ENCODE data around the gene DSTYK.
"Not testable (repeated sequence)": the region's sequence is repeated elsewhere in the genome, so short reads cannot be mapped to it uniquely, and the experiment has no call there.

DSTYK gene

DNA sequence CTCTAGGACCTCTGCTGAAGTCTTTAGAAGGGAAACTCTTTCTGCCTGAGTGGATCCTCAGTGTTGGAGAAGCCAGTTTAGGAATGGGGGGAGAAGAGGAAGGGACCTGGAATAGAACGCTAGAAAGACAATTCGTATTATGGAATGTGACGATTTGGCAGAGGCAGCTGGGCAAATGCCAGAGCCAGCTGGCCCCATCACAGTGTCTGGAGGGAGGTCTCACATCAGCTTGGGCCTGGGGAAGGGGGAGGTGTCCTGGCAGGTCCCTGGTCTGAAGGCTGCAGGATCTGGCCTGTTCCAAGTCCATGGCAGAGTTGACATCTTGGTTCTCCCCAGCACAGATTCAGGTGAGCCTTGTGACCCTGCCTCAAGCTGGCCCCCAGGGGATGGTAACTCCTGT, 27.6 kb upstream of the DSTYK start:
- Histone ChIP-seq H3K27me3 (no peaks in the 10 kb centered on the region), H3K4me3 (no peak overlapping the region), H3K4me1 (peaks cover 0 to 32% (median 10%) of the 10 kb centered on the region in 4 donors), H3K9me3 (no peaks in the 10 kb centered on the region), H3K27ac (no peak overlapping the region), H3K36me3 (peaks cover 0 to 10% (median 6%) of the 10 kb centered on the region in 3 donors)
- no peak for DNase-seq
- intact Hi-C loops (cut with DNase I; ENCODE audit: low total_unique reads): no loop called here
- TF ChIP-seq, protein P1, sequence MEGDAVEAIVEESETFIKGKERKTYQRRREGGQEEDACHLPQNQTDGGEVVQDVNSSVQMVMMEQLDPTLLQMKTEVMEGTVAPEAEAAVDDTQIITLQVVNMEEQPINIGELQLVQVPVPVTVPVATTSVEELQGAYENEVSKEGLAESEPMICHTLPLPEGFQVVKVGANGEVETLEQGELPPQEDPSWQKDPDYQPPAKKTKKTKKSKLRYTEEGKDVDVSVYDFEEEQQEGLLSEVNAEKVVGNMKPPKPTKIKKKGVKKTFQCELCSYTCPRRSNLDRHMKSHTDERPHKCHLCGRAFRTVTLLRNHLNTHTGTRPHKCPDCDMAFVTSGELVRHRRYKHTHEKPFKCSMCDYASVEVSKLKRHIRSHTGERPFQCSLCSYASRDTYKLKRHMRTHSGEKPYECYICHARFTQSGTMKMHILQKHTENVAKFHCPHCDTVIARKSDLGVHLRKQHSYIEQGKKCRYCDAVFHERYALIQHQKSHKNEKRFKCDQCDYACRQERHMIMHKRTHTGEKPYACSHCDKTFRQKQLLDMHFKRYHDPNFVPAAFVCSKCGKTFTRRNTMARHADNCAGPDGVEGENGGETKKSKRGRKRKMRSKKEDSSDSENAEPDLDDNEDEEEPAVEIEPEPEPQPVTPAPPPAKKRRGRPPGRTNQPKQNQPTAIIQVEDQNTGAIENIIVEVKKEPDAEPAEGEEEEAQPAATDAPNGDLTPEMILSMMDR (IDR thresholded peaks at IDR 0.05): no peak

DNA sequence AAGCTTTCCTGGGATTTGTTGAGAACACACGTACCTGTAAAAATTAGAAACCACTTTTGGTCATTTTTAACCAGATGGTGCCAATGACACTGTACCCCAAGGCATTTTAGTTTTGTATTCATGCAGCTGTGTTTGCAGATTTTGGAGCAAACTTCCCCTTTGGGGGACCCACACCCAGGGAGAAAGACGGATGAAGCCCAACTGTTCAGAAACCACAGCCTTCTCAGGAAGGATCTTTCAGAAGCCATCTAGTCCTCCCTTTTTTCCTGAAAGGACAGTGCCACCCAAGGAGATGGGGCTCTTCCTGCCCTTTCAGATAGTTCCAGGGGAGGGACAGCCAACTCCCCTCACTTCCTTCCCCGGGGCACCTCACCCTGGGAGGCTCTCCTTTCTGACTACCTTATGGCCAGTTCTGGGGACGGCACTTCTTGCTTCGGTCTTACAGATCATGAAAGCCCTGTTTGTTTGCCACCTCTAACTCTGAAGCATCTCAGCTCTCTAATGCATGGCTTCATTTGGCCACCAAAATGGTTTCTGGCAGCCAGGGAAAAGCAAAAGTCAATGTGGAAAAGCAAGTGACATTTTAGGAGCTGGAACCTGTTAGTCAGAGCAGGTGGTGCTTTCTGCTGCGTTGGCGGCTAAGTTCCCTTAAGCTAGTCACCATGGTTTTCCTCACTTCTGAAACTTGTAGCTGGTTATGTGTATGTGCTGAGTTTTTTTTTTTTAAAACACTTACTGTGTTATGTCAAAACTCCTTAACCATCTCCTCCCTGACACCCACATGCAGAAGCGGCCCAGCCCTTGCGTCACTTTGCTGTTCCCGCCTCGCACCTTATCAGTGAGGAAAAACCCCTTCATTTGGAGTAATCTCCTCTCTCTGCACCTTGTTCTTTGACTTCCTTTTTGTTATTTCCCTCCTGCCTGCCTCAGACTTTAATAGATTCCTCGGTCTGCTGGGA, 26.3 kb upstream of the DSTYK start:
- no peak for DNase-seq
- intact Hi-C loops (cut with DNase I; ENCODE audit: low total_unique reads): no loop called here
- Histone ChIP-seq H3K4me1 (peaks cover 0 to 32% (median 10%) of the 10 kb centered on the region in 4 donors), H3K36me3 (peaks cover 0 to 10% (median 6%) of the 10 kb centered on the region in 3 donors), H3K27ac (peak overlapping the region in 1 of 2 donors; percentile 2), H3K27me3 (no peaks in the 10 kb centered on the region), H3K9me3 (no peaks in the 10 kb centered on the region), H3K4me3 (no peak overlapping the region)
- TF ChIP-seq, protein P1 (IDR thresholded peaks at IDR 0.05): no peak

DNA sequence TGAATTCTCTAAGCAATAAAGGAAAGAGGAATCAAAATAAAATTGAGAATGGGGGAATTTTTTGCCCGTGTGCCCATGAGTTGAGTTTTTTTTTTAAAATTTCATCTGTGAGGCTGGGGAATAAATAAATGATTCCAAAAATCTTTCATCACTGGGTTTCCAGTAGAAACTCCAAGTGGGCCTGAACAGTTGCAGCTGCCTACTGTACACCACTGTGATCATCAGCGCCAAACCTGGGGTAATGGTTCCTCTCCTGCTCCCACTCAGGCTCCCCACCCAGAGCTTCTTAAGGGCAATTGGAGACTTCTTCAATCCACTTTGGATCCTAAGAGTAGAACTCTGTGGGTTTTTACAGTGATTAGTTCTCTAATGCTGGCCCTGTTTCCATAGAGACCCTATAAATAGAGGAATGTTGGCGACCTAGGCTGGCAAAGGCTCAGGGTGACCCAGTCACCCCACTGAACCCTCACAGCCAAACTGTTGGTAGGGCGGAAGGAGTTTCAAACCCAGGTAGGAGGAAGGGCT, 25.5 kb upstream of the DSTYK start:
- Histone ChIP-seq H3K36me3 (peaks cover 0 to 10% (median 6%) of the 10 kb centered on the region in 3 donors), H3K4me1 (peaks cover 0 to 32% (median 10%) of the 10 kb centered on the region in 4 donors), H3K27me3 (no peaks in the 10 kb centered on the region), H3K9me3 (no peaks in the 10 kb centered on the region), H3K27ac (no peak overlapping the region), H3K4me3 (no peak overlapping the region)
- intact Hi-C loops (cut with DNase I; ENCODE audit: low total_unique reads): no loop called here
- DNase-seq: no peak
- TF ChIP-seq, protein P1 (IDR thresholded peaks at IDR 0.05): no peak

DNA sequence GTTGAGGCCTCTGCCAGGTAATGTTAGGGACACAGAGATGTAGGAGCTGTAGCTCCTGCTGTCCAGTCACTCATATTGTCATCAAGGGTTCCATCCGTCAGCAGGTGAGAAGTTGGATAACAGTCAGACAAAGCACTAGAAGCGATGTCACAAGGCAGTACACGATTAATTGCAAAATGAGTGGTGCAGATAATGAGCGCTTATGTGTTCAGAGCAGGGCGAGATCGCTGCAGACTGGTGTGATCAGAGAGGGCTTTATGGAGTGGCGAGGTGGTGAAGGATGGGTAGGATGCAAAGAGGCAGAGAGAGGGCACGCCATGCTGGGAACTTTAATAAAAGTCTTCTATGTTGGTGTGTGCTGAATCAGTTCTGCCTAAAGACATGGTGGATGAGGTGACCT, 25.0 kb upstream of the DSTYK start:
- peak in 1 of 2 donors; percentile 27 for DNase-seq
- Histone ChIP-seq H3K9me3 (no peaks in the 10 kb centered on the region), H3K36me3 (peaks cover 0 to 5% (median 1%) of the 10 kb centered on the region in 3 donors), H3K27ac (peak overlapping the region in 1 of 2 donors; percentile 23), H3K4me3 (no peak overlapping the region), H3K27me3 (no peaks in the 10 kb centered on the region), H3K4me1 (peaks cover 0 to 32% (median 10%) of the 10 kb centered on the region in 4 donors)
- TF ChIP-seq, protein P1 (IDR thresholded peaks at IDR 0.05): no peak
- intact Hi-C loops (cut with DNase I; ENCODE audit: low total_unique reads): no loop called here

DNA sequence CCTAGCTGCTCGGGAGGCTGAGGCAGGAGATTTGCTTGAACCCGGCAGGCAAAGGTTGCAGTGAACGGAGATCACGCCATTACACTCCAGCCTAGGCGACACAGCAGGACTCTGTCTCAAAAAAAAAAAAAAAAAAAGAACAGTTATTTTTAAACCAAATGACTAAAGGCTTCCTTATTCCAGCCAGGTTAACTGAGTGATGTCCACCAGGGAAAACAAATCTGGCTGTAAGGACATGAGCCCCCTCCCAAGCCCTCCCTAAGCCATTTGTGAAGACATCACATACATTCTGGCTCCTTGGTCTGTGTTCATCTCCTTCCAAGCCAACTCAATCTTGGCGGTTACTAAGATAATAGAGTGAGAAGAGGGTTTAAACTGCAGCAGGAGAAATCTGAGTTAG, 24.4 kb upstream of the DSTYK start:
- DNase-seq: no peak
- TF ChIP-seq, protein P1 (IDR thresholded peaks at IDR 0.05): no peak
- Histone ChIP-seq H3K4me3 (no peak overlapping the region), H3K4me1 (peaks cover 0 to 32% (median 10%) of the 10 kb centered on the region in 4 donors), H3K36me3 (no peaks in the 10 kb centered on the region), H3K27me3 (no peaks in the 10 kb centered on the region), H3K27ac (peak overlapping the region in 1 of 2 donors; percentile 23), H3K9me3 (no peaks in the 10 kb centered on the region)
- intact Hi-C loops (cut with DNase I; ENCODE audit: low total_unique reads): no loop called here

DNA sequence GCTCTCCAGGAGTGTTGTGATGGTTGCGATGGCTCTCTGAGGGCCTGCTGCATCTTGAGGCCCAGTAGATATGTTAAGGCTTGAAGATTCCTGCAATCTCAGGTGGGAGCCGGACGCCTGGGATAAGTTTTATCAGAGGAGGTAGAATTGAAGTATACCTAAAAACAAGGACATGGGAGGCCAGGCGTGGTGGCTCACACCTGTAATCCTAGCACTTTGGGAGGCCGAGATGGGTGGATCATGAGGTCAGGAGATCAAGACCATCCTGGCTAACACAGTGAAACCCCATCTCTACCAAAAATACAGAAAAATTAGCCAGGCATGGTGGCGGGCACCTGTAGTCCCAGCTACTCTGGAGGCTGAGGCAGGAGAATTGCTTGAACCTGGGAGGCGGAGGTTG, 22.5 kb upstream of the DSTYK start:
- DNase-seq; H3K27ac ChIP-seq; intact Hi-C loops (cut with DNase I; ENCODE audit: low total_unique reads); H3K27me3 ChIP-seq; H3K36me3 ChIP-seq; H3K4me3 ChIP-seq; H3K9me3 ChIP-seq: not testable (repeated sequence)
- H3K4me1 ChIP-seq: peaks cover 0 to 44% (median 20%) of the 10 kb centered on the region in 4 donors

Measured in tibial artery (tissue), 4 donors.